ENCODE results near the gene MSH6.

MSH6 gene

GRCh38 chr2:47779426-47779790 is 3.5 kb upstream of the MSH6 start:
- DNase-seq (ENCODE audit: low read depth in 3 of 3): no peak

DNA sequence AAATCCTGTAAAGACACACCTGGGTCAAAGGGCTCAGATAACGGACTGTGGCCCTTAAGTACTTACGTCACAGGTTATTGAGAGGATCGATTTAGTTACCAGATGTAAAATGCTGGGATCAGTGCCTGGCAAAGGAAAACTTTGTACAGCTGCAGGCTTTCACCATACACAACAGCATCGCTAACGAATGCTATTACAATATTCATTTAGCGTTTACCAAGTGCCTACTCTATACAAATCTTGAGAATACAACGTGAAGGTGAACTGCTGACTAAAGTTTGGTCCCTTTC is 619 bp upstream of the MSH6 start:
- DNase-seq (ENCODE audit: low read depth in 3 of 3): no peak

- peak; percentile 32 to 49 (median 33) for DNase-seq (ENCODE audit: low read depth in 3 of 3)
These were observed 774 bp downstream of the MSH6 start for GRCh38 chr2:47783486-47784351.

GRCh38 chr2:47784352-47784851 is 1.5 kb downstream of the MSH6 start:
- DNase-seq (ENCODE audit: low read depth in 3 of 3): no peak

GRCh38 chr2:47785986-47786385 is 3.0 kb downstream of the MSH6 start:
- no peak for DNase-seq (ENCODE audit: low read depth in 3 of 3)

- DNase-seq (ENCODE audit: low read depth in 3 of 3): no peak
These were observed 13.2 kb downstream of the MSH6 start for GRCh38 chr2:47796090-47796697.

GRCh38 chr2:47798631-47799030 is 15.7 kb downstream of the MSH6 start:
- no peak for DNase-seq (ENCODE audit: low read depth in 3 of 3)

DNA sequence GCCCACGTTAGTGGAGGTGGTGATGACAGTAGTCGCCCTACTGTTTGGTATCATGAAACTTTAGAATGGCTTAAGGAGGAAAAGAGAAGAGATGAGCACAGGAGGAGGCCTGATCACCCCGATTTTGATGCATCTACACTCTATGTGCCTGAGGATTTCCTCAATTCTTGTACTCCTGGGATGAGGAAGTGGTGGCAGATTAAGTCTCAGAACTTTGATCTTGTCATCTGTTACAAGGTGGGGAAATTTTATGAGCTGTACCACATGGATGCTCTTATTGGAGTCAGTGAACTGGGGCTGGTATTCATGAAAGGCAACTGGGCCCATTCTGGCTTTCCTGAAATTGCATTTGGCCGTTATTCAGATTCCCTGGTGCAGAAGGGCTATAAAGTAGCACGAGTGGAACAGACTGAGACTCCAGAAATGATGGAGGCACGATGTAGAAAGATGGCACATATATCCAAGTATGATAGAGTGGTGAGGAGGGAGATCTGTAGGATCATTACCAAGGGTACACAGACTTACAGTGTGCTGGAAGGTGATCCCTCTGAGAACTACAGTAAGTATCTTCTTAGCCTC is 16.2 kb downstream of the MSH6 start:
- DNase-seq (ENCODE audit: low read depth in 3 of 3): no peak

DNA sequence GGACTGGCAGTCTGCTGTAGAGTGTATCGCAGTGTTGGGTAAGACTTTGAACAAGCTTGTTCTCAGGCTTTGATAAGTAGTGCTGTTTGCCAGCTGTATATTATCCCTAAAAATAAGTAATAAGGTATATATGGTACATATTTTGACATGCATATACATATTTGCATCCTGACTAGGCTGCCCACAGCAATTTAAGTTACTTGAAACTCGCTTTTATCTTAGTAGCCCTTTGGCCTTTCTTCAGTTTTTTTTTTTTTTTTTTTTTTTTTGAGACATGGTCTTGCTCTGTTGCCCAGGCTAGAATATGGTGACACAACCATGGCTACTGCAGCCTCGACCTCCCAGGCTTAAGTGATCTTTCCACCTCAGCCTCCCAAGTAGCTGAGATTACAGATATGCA is 18.2 kb downstream of the MSH6 start:
- DNase-seq (ENCODE audit: low read depth in 3 of 3): no peak

DNA sequence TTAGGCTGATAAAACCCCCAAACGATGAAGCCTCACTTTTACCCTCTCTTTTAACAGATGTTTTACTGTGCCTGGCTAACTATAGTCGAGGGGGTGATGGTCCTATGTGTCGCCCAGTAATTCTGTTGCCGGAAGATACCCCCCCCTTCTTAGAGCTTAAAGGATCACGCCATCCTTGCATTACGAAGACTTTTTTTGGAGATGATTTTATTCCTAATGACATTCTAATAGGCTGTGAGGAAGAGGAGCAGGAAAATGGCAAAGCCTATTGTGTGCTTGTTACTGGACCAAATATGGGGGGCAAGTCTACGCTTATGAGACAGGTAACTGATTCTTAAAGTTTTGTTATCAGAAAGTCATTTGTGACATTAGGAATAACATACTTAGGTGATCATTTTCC is 20.4 kb downstream of the MSH6 start:
- no peak for DNase-seq (ENCODE audit: low read depth in 3 of 3)

- no peak for DNase-seq (ENCODE audit: low read depth in 3 of 3)
These were observed 20.8 kb downstream of the MSH6 start for GRCh38 chr2:47803770-47804169.

DNA sequence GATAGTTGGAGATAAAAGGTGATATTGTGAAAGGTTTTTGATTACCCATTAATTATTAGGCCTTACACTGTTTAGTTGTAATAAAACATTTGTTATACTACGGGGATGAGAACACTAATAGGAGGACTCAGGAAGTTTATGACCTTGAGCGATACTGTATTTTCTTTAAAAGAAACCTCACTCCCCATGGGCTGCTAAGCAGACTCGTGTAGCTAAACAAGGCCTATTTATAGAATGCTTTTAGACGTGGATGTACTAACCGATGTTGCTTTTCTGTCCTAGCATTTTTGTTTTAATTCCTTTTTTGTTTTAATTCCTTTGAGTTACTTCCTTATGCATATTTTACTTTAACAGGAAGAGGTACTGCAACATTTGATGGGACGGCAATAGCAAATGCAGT is 22.9 kb downstream of the MSH6 start:
- DNase-seq (ENCODE audit: low read depth in 3 of 3): no peak

- no peak for DNase-seq (ENCODE audit: low read depth in 3 of 3)
These were observed 25.7 kb downstream of the MSH6 start for GRCh38 chr2:47808614-47809013.

DNA sequence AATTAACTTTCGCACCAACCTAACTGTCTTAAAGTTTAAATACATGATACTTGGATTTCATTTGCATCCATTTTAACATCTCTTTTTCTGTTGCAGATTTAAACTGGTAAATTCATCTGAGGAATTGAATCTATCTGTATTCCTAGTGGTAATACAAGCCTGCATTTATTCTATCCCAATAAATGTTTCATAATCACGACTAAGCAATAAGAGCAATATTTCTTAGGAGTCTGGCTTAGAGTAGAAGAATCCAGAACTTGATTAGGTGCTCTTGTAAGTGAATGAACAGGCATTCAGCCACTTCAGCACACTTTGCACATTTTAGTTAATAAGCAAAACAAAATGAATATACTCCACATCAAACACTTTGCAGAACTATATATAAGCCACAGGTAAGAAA is 27.0 kb downstream of the MSH6 start:
- no peak for DNase-seq (ENCODE audit: low read depth in 3 of 3)

- no peak for DNase-seq (ENCODE audit: low read depth in 3 of 3)
These were observed 27.9 kb downstream of the MSH6 start for GRCh38 chr2:47810850-47811249.

GRCh38 chr2:47811668-47812067 is 28.7 kb downstream of the MSH6 start:
- no peak for DNase-seq (ENCODE audit: low read depth in 3 of 3)

- no peak for DNase-seq (ENCODE audit: low read depth in 3 of 3)
These were observed 32.8 kb downstream of the MSH6 start for GRCh38 chr2:47815764-47816163.

GRCh38 chr2:47818777-47819176 is 35.8 kb downstream of the MSH6 start:
- no peak for DNase-seq (ENCODE audit: low read depth in 3 of 3)

- DNase-seq (ENCODE audit: low read depth in 3 of 3): no peak
These were observed 36.9 kb downstream of the MSH6 start for GRCh38 chr2:47819834-47820233.

DNA sequence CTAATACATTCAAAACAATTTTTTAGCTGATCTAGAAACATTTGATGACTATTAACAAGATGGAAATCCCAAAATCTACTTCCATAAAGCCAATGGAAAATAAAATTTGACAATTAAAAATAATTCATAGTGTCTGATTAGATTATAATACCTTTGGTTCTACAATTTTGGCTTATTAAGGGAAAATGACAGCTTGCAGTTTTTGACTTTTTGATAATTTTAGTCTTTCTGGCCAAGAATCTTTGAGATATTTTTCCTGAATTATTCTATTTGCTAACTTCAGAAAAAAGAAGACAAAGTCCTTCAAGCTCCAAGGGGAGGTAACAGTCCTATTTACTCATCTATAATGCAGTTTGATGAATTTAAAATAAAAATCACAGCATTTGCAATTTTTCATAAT is 39.6 kb downstream of the MSH6 start:
- DNase-seq (ENCODE audit: low read depth in 3 of 3): no peak

GRCh38 chr2:47833516-47833968 is 50.6 kb downstream of the MSH6 start:
- DNase-seq (ENCODE audit: low read depth in 3 of 3): no peak

DNA sequence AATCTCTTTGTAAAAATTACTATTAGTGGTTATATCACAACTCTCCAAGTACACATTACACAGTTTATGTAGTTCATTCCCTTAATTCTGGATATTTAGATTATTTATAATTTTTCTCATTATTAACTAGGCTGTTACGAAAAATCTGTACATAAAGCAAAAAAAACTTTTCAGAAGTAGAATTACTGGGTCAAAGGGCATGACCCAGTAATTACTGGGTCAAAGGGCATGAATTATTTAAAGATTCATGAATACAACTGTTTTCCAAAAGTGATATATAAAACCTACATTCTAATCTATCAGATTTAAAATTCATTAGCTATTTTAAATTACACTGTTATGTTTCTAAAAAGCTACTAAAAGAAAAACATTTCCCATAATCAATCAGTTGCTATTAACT is 55.3 kb downstream of the MSH6 start:
- no peak for DNase-seq (ENCODE audit: low read depth in 3 of 3)

DNA sequence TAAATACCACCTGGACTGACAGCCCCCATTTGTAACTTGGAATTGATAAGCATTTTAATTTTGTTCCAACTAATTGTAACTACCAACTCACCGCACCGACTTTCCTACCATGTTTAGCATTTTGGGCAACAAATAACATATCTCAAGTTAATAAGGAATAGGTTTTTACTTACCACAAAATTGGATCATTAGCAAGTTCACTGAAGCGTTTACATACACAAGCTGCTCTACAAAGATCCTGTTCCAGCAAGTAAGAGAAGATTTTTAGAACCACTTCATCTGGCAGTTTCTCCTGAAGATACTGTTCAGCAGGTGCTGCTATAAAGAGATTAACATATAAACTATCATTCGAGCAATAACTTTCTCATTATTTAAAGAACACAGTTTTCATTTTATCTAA is 55.7 kb downstream of the MSH6 start:
- DNase-seq (ENCODE audit: low read depth in 3 of 3): no peak

Measured in stimulated activated CD4-positive, alpha-beta T cell treated with anti-CD3 and anti-CD28 coated beads, TNF-alpha, amount 100 ng/mL, for 48 hours (primary cell).